ENCODE data around the gene SPA17. TPM values are rescaled to one million over a fixed set of nuclear protein-coding genes. Genes with fewer than 3 reads are reported as not detected.

The SPA17 gene
- total RNA-seq, 2 donors from 2014 or later: 1.3 to 2.8 TPM

DNA sequence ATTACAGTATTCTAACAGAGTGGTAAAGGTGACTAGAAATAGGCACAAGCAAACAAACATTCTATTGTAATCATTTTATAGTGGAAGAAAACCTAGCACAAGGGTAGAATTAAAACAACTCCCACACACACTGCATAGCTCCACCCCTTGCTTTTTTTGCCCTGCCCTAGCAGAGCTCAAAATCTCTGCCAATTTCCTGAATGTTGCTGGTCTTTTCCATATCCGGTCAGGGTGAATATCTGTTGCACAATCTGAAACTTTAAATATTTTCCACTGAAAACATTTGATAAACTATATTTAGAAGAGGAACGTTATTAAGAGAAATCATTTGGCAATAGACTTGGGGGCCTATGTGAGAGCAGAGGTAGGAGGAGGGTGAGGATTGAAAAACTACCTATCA, 2.7 kb downstream of the SPA17 start:
- H3K27me3 Mint-ChIP-seq: no peaks in the 10 kb centered on the region
- H3K27ac Mint-ChIP-seq: no peak overlapping the region
- peaks cover 7% of the 10 kb centered on the region for H3K36me3 Mint-ChIP-seq (ENCODE audit: low read depth)
- no peak for ATAC-seq (replicated peaks)
- H3K4me3 Mint-ChIP-seq: no peak overlapping the region
- peaks cover 5% of the 10 kb centered on the region for H3K4me1 Mint-ChIP-seq
- no peaks in the 10 kb centered on the region for H3K9me3 Mint-ChIP-seq

- H3K27ac Mint-ChIP-seq: no peak overlapping the region
- H3K4me1 Mint-ChIP-seq: no peaks in the 10 kb centered on the region
- H3K9me3 Mint-ChIP-seq: peaks cover 10% of the 10 kb centered on the region
- peaks cover 7% of the 10 kb centered on the region for H3K36me3 Mint-ChIP-seq (ENCODE audit: low read depth)
- no peaks in the 10 kb centered on the region for H3K27me3 Mint-ChIP-seq
- no peak for ATAC-seq (replicated peaks)
- no peak overlapping the region for H3K4me3 Mint-ChIP-seq
These were observed 4.7 kb downstream of the SPA17 start for GRCh38 chr11:124678416-124678815.

DNA sequence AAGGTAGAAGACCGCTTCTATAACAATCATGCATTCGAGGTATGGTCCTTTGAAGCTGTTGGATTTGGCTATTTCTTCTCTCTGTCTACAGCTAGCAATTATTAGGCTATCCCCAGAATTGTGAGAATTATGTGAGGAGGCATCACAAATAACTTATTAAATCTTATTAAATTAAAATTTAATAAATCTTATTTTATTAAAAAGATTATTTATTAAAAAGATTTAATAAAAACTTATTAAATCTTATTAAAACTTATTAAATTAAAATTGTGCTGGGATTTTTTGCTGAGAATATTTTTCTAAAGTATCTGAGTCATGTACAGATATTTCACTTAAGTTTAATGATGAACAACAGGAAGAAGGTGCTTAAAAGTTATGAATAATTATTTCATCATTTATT, 7.7 kb downstream of the SPA17 start:
- Mint-ChIP-seq H3K4me3 (no peak overlapping the region), H3K27ac (no peak overlapping the region), H3K36me3 (ENCODE audit: low read depth) (no peaks in the 10 kb centered on the region)

DNA sequence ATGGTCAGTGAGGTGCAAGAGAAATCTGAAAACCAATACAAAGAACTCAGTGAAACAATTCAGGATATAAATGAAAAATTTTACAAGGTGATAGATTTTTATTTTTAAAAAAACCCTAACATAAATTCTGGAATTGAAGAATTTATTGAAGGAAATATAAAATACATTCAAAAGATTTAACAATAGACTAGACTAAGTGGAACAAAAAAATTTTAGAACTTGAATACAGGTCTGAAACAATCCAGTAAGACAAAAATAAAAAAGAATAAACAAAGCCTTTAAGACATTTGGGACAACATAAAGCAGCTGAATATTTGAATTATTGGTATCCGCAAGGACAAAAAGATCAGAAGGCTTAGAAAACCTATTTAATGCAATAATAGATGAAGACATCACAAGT, 8.7 kb downstream of the SPA17 start:
- Mint-ChIP-seq H3K27me3 (peaks cover 8% of the 10 kb centered on the region), H3K4me3 (no peak overlapping the region), H3K27ac (no peak overlapping the region), H3K36me3 (ENCODE audit: low read depth) (no peaks in the 10 kb centered on the region), H3K9me3 (peaks cover 25% of the 10 kb centered on the region), H3K4me1 (no peaks in the 10 kb centered on the region)
- ATAC-seq (replicated peaks): no peak

More for the DNA sequence above, 7.7 kb downstream of the SPA17 start:
- Mint-ChIP-seq H3K4me1 (no peaks in the 10 kb centered on the region), H3K27me3 (no peaks in the 10 kb centered on the region), H3K9me3 (peaks cover 19% of the 10 kb centered on the region)
- ATAC-seq (replicated peaks): no peak

GRCh38 chr11:124693142-124693541, 19.4 kb downstream of the SPA17 start:
- Mint-ChIP-seq H3K4me3 (no peak overlapping the region), H3K9me3 (no peaks in the 10 kb centered on the region), H3K4me1 (no peaks in the 10 kb centered on the region), H3K36me3 (ENCODE audit: low read depth) (no peaks in the 10 kb centered on the region), H3K27me3 (no peaks in the 10 kb centered on the region), H3K27ac (no peak overlapping the region)
- ATAC-seq (replicated peaks): no peak

DNA sequence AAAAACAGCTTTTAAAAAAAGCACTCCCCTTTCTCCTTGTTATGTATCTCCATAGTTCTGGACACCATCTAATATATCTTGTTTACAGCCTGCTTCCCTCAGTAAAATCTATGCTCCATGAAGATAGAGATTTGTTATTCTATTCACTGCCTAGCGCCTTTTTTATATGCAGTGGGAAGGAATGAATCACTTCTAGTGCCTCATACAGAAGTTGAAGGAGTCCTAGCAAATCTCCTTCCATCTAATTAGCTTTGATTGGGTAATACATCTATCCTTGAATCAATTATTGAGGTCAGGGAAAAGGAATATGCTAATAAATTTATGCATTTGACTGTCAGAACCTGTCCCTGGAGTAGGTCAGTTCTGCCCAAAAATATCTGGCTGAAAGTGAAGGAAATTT, 25.8 kb downstream of the SPA17 start:
- H3K36me3 Mint-ChIP-seq (ENCODE audit: low read depth): no peaks in the 10 kb centered on the region
- ATAC-seq (replicated peaks): no peak
- H3K4me3 Mint-ChIP-seq: no peak overlapping the region

DNA sequence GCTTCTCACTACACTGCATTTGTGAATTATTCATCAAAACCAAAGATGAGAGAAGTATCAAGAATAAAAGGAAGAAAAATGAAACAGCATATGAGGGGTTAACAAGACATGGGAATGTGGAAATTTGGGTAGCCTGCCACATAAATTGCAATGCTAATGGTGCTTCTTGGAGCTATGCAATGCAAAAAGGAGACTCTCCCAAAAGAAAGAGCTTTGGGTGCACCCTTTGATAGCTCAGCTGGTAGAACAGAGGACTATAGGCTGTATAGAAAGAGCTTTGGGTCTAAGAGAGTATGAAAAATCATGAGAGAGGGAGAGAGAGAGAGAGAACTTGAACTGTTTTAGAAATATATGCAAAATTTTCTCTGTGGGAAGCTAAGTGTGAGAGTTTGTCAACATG, 26.3 kb downstream of the SPA17 start:
- no peaks in the 10 kb centered on the region for H3K9me3 Mint-ChIP-seq
- H3K36me3 Mint-ChIP-seq (ENCODE audit: low read depth): no peaks in the 10 kb centered on the region
- no peak overlapping the region for H3K4me3 Mint-ChIP-seq
- no peaks in the 10 kb centered on the region for H3K4me1 Mint-ChIP-seq
- ATAC-seq (replicated peaks): no peak
- H3K27me3 Mint-ChIP-seq: peaks cover 7% of the 10 kb centered on the region
- H3K27ac Mint-ChIP-seq: no peak overlapping the region

More for the DNA sequence above, 25.8 kb downstream of the SPA17 start:
- Mint-ChIP-seq H3K4me1 (no peaks in the 10 kb centered on the region), H3K9me3 (no peaks in the 10 kb centered on the region), H3K27ac (no peak overlapping the region), H3K27me3 (peaks cover 7% of the 10 kb centered on the region)

DNA sequence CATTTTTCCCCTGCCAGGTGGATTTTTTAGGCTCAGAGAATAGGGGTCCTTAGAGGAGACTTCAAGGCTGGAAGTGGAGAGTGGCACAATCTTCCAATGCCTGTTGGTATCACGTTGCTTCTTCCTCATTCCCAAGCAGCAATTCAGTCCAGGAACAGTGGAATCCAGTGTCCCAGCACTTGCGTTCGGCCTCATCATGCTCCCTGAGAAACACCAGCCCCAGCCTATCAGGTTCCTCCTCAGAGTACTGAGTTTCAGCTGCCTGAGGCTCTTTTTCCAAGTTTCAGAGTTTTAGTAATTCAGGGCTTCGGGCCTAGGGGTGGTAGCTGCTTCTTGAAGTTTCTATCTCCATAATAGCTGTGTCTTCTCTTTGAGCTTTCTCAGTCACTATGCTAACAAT, 34.1 kb downstream of the SPA17 start:
- Mint-ChIP-seq H3K9me3 (peaks cover 4% of the 10 kb centered on the region), H3K27me3 (peaks cover 4% of the 10 kb centered on the region), H3K27ac (no peak overlapping the region), H3K4me3 (no peak overlapping the region), H3K4me1 (no peaks in the 10 kb centered on the region), H3K36me3 (ENCODE audit: low read depth) (no peaks in the 10 kb centered on the region)
- no peak for ATAC-seq (replicated peaks)

GRCh38 chr11:124712392-124712791, 38.7 kb downstream of the SPA17 start:
- peaks cover 7% of the 10 kb centered on the region for H3K9me3 Mint-ChIP-seq
- peaks cover under 1% of the 10 kb centered on the region for H3K4me1 Mint-ChIP-seq
- H3K4me3 Mint-ChIP-seq: no peak overlapping the region
- peaks cover 29% of the 10 kb centered on the region for H3K27me3 Mint-ChIP-seq
- no peaks in the 10 kb centered on the region for H3K36me3 Mint-ChIP-seq (ENCODE audit: low read depth)
- H3K27ac Mint-ChIP-seq: no peak overlapping the region
- no peak for ATAC-seq (replicated peaks)

DNA sequence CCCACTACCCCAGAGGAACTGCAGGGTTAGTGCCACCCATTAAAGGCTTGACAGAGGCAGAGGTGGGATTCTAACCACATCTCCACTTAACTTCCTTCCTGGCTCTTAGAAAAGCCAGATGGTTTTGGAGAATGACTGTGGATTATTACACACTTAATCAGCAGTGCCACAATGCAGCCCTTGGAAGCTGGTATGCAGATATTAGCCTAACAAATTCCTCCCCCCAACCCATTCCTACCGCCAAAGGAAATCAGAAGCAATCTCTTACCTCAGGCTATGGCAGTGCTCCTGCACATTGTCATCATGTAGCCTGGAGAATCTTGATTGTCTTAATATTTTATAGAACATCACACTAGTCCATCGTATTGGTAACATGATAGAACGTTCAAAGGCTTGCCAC, 42.9 kb downstream of the SPA17 start:
- peaks cover 38% of the 10 kb centered on the region for H3K27me3 Mint-ChIP-seq
- peaks cover 7% of the 10 kb centered on the region for H3K4me1 Mint-ChIP-seq
- H3K27ac Mint-ChIP-seq: no peak overlapping the region
- ATAC-seq (replicated peaks): no peak
- peaks cover 4% of the 10 kb centered on the region for H3K9me3 Mint-ChIP-seq
- no peak overlapping the region for H3K4me3 Mint-ChIP-seq
- H3K36me3 Mint-ChIP-seq (ENCODE audit: low read depth): no peaks in the 10 kb centered on the region

- Mint-ChIP-seq H3K27me3 (peaks cover 41% of the 10 kb centered on the region), H3K27ac (peak overlapping the region; percentile 81), H3K36me3 (ENCODE audit: low read depth) (no peaks in the 10 kb centered on the region), H3K4me3 (peak overlapping the region; percentile 83), H3K4me1 (peaks cover 7% of the 10 kb centered on the region), H3K9me3 (peaks cover 4% of the 10 kb centered on the region)
- no peak for ATAC-seq (replicated peaks)
These were observed 43.7 kb downstream of the SPA17 start for GRCh38 chr11:124717421-124717785.

GRCh38 chr11:124717786-124718651, 44.3 kb downstream of the SPA17 start:
- Mint-ChIP-seq H3K27ac (peak overlapping the region; percentile 81), H3K9me3 (peaks cover 4% of the 10 kb centered on the region), H3K36me3 (ENCODE audit: low read depth) (no peaks in the 10 kb centered on the region), H3K27me3 (peaks cover 47% of the 10 kb centered on the region), H3K4me1 (peaks cover 7% of the 10 kb centered on the region), H3K4me3 (peak overlapping the region; percentile 83)
- peak; percentile 54 for ATAC-seq (replicated peaks)

- H3K9me3 Mint-ChIP-seq: peaks cover 4% of the 10 kb centered on the region
- H3K36me3 Mint-ChIP-seq (ENCODE audit: low read depth): no peaks in the 10 kb centered on the region
- H3K4me1 Mint-ChIP-seq: peaks cover 7% of the 10 kb centered on the region
- peaks cover 47% of the 10 kb centered on the region for H3K27me3 Mint-ChIP-seq
- H3K4me3 Mint-ChIP-seq: peak overlapping the region; percentile 83
- ATAC-seq (replicated peaks): no peak
- no peak overlapping the region for H3K27ac Mint-ChIP-seq
These were observed 45.1 kb downstream of the SPA17 start for GRCh38 chr11:124718801-124719200.

GRCh38 chr11:124719534-124719933, 45.8 kb downstream of the SPA17 start:
- no peaks in the 10 kb centered on the region for H3K9me3 Mint-ChIP-seq
- no peak for ATAC-seq (replicated peaks)
- no peak overlapping the region for H3K27ac Mint-ChIP-seq
- no peaks in the 10 kb centered on the region for H3K36me3 Mint-ChIP-seq (ENCODE audit: low read depth)
- peaks cover 42% of the 10 kb centered on the region for H3K27me3 Mint-ChIP-seq
- peaks cover 7% of the 10 kb centered on the region for H3K4me1 Mint-ChIP-seq
- H3K4me3 Mint-ChIP-seq: no peak overlapping the region

DNA sequence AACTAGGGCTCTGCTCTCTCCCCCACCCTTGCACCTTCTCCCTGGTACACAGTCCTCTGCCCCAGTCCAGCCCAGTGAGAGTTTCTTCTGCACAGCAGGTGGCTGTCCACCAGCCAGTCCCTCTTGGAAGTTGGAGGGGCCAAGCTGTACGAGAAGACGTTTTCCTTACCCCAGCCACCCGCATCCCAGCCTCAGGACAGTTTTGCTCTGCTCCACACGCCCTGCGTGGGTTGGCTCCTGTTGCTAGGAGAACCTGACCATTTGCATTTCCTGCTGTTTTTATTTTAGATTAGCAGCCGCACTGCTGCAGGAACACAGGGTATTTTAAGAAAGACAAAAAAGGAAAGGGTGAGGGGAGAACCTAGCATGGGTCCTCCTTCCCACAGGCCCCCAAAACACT, 48.5 kb downstream of the SPA17 start:
- peaks cover 13% of the 10 kb centered on the region for H3K4me1 Mint-ChIP-seq
- no peaks in the 10 kb centered on the region for H3K9me3 Mint-ChIP-seq
- no peaks in the 10 kb centered on the region for H3K36me3 Mint-ChIP-seq (ENCODE audit: low read depth)
- peaks cover 33% of the 10 kb centered on the region for H3K27me3 Mint-ChIP-seq
- no peak for ATAC-seq (replicated peaks)
- H3K4me3 Mint-ChIP-seq: no peak overlapping the region
- no peak overlapping the region for H3K27ac Mint-ChIP-seq

All from activated T-helper 17 cell treated with anti-CD3 and anti-CD28 coated beads, Interleukin-2, amount 50 U/mL, for 72 hours (primary cell).